K562 (cell line): ENCODE data around the gene ZMIZ1. TPM values are rescaled to one million over a fixed set of nuclear protein-coding genes. Genes with fewer than 3 reads are reported as not detected.
A peak's percentile ranks its signal among the peaks of the same experiment; 100 is the strongest.

Experiments used
- ATAC-seq: fragments of 200-7000 bp; cut with Tn5 transposase; 3 replicates; pipeline ENCODE4 v1.9.1; 2020; ENCODE audit warnings: moderate library complexity
- BruUV-seq: library from RNA; stranded (reverse); fragments of 400-500 nt; replicated peaks from 2 replicates; lab custom pipeline; 2021; lab: Mats Ljungman, UMichigan
- CTCF ChIA-PET: fragments of 300-600 bp; formaldehyde crosslinking; extraction: SDS; loops from one replicate; lab custom pipeline; 2021; ENCODE audit warnings: low intra/inter-chr PET ratio; lab: Yijun Ruan, JAX
- POLR2A ChIA-PET: fragments of 300-600, 350-650 bp; sonication (Branson Sonifier 250); formaldehyde crosslinking; extraction: SDS; loops from one replicate; lab custom pipeline; 2021; ENCODE audit warnings: antibody characterized with exemption, inconsistent platforms; lab: Yijun Ruan, JAX
- DNase-seq, 4 experiments: peaks; one replicate each; pipeline versions ENCODE4 v3.0.0 to v3.0.0-alpha.2; 2011 to 2018; ENCODE audit warnings: low spot score in 3 of 4, mixed read lengths in 3 of 4; ENCODE audit errors: extremely low read depth in 1 of 4
- FAIRE-seq: peaks from 2 replicates; lab custom pipeline; 2011; peaks lifted over from hg19 to GRCh38; lab: Jason Lieb, UNC
- H2AFZ ChIP-seq: 2 replicates; pipeline ENCODE4 v1.6.0; 2011; ENCODE audit warnings: low read depth, low read length, control low read depth, inconsistent platforms
- H3K27ac ChIP-seq: fragments of 200-600 bp; 3 replicates; pipeline ENCODE4 v1.8.0; 2011; ENCODE audit warnings: low read depth, mild to moderate bottlenecking, control low read depth, inconsistent platforms, low read length, moderate library complexity, mixed read lengths; ENCODE audit errors: extremely low read depth
- H3K27me3 ChIP-seq, 2 experiments: fragments of 300-600 bp in 1 of 2; 2 replicates in 1 of 2; 3 replicates in 1 of 2; pipeline versions ENCODE4 v1.6.0 to v1.8.0; 2011; ENCODE audit warnings: inconsistent platforms in 2 of 2, low read length in 2 of 2, mild to moderate bottlenecking in 1 of 2, mixed read lengths in 1 of 2, moderate library complexity in 1 of 2; ENCODE audit not compliant: control insufficient read depth in 2 of 2, insufficient read depth in 2 of 2
- H3K36me3 ChIP-seq: fragments of 300-600 bp; 3 replicates; pipeline ENCODE4 v1.8.0; 2011; ENCODE audit warnings: mild to moderate bottlenecking, low read length, inconsistent platforms; ENCODE audit not compliant: control insufficient read depth, insufficient read depth
- H3K4me1 ChIP-seq, 2 experiments: fragments of 200-600 bp in 1 of 2; replicated peaks in 1 of 2; 2 replicates in 1 of 2; 3 replicates in 1 of 2; pipeline versions ENCODE4 v1.5.1 to v1.8.0; 2011; ENCODE audit warnings: inconsistent platforms in 2 of 2, low read length in 2 of 2, mild to moderate bottlenecking in 1 of 2, mixed read lengths in 1 of 2, moderate library complexity in 1 of 2; ENCODE audit not compliant: control insufficient read depth in 2 of 2, insufficient read depth in 2 of 2
- H3K4me2 ChIP-seq: 2 replicates; pipeline ENCODE4 v1.6.1; 2011; ENCODE audit warnings: low read length, control low read depth, inconsistent platforms, mixed read lengths; ENCODE audit not compliant: insufficient read depth
- H3K4me3 ChIP-seq: fragments of 200-600 bp; sonication (generic), shearing (Covaris generic); 2 replicates; pipeline ENCODE4 v1.5.1; 2016; ENCODE audit warnings: control low read depth, inconsistent platforms
- H3K79me2 ChIP-seq: fragments of 200-600 bp; 3 replicates; pipeline ENCODE4 v1.8.0; 2011; ENCODE audit warnings: low read length, inconsistent platforms; ENCODE audit not compliant: control insufficient read depth, insufficient read depth
- H3K9ac ChIP-seq, 2 experiments: 2 replicates each; pipeline versions ENCODE4 v1.6.0 to v1.6.1; 2011; ENCODE audit warnings: low read depth in 2 of 2, low read length in 2 of 2, control low read depth in 1 of 2, inconsistent platforms in 1 of 2, mild to moderate bottlenecking in 1 of 2, mixed read lengths in 1 of 2; ENCODE audit not compliant: insufficient read depth in 1 of 2
- H3K9me1 ChIP-seq: one replicate; pipeline ENCODE4 v1.6.0; 2011; ENCODE audit warnings: inconsistent platforms, mild to moderate bottlenecking, low read length, moderate library complexity; ENCODE audit not compliant: control insufficient read depth, insufficient read depth
- H3K9me3 ChIP-seq: replicated peaks from 2 replicates; pipeline ENCODE4 v1.5.1; 2011; ENCODE audit warnings: low read depth, low read length, inconsistent platforms; ENCODE audit not compliant: control insufficient read depth, insufficient read depth
- H4K20me1 ChIP-seq: replicated peaks from 2 replicates; pipeline ENCODE4 v1.6.1; 2011; ENCODE audit warnings: low read length, inconsistent platforms, mixed read lengths; ENCODE audit not compliant: control insufficient read depth, insufficient read depth
- DIDO1 ChIP-seq: fragments of 450-650 bp; IDR thresholded peaks from 2 replicates; pipeline ENCODE4 v1.6.1; 2016; ENCODE audit warnings: low read depth, missing biosample characterization, missing genetic modification characterization
- E2F6 ChIP-seq, 2 experiments: IDR thresholded peaks; 2 replicates each; pipeline ENCODE4 v1.6.1; 2011; ENCODE audit warnings: borderline replicate concordance in 1 of 2, control low read depth in 1 of 2, low read depth in 1 of 2, low read length in 1 of 2, mild to moderate bottlenecking in 1 of 2, mixed read lengths in 1 of 2, moderate library complexity in 1 of 2; ENCODE audit not compliant: insufficient read depth in 1 of 2, insufficient read length in 1 of 2, poor library complexity in 1 of 2, severe bottlenecking in 1 of 2; ENCODE audit errors: extremely low read depth in 1 of 2
- L3MBTL2 ChIP-seq: fragments of 450-650 bp; IDR thresholded peaks from 2 replicates; pipeline ENCODE4 v1.6.1; 2016; ENCODE audit warnings: mild to moderate bottlenecking, moderate library complexity
- ZNF224 ChIP-seq: sonication (generic); formaldehyde crosslinking; IDR thresholded peaks from 2 replicates; pipeline ENCODE4 v1.8.0; 2022; ENCODE audit warnings: mild to moderate bottlenecking, missing genetic modification reagents
- WGBS: fragments of 100-300 bp; shearing (Covaris generic); methylation state at CpG from one replicate; pipeline ENCODE4 v1.1.6; 2016; ENCODE audit warnings: low coverage, mixed read lengths; ENCODE audit not compliant: insufficient coverage; ENCODE audit errors: missing lambda C conversion rate; 5-methylcytosine and 5-hydroxymethylcytosine counted together
- in situ Hi-C: fragments of 300-500 bp; cut with MboI; formaldehyde crosslinking; loops from 4 replicates; pipeline ENCODE4 v1.15.0; 2018; ENCODE audit warnings: inconsistent platforms, mixed read lengths
- intact Hi-C: fragments of 100-400 bp; cut with micrococcal nuclease; formaldehyde crosslinking; loops from 2 replicates; pipeline ENCODE4 v1.14.2; 2022
- polyA plus RNA-seq, 8 experiments: library from polyadenylated mRNA; depleted of rRNA in 4 of 8; stranded (reverse) in 5 of 8; unstranded in 3 of 8; fragments of >200 nt; fragmentation: Nextera tagmentation in 2 of 8; fragmentation: Illumina TruSeq in 1 of 8; extraction: Ambion mirVana in 2 of 8; extraction: Trizol in 1 of 8; gene quantifications; 2 replicates each; pipeline versions ENCODE4 v1.2.1 to v1.2.3, GENCODE V29; 2011 to 2014; ENCODE audit warnings: inconsistent platforms in 1 of 8, missing spikeins in 1 of 8
- total RNA-seq, 7 experiments: library from RNA; depleted of rRNA in 6 of 7; stranded (reverse); fragments of >200 nt in 6 of 7; fragmentation: Illumina TruSeq in 2 of 7; extraction: Trizol in 2 of 7; gene quantifications; 2 replicates each; pipeline versions ENCODE4 v1.2.1 to v1.2.3, GENCODE V29; 2011 to 2021; ENCODE audit warnings: low replicate concordance in 1 of 7

Gene ZMIZ1
- total and polyA plus RNA-seq, 9 of the 15 experiments (the other 6 are each of a cell fraction or from before 2014, with no cell fraction given) = 1.0 to 37.3 (median 4.3) TPM

- Histone ChIP-seq H3K27me3 (no peaks in the 10 kb centered on the region), H3K4me1 (peaks cover 57 to 71% of the 10 kb centered on the region in 2 experiments), H3K4me2 (no peak overlapping the region), H2AFZ (no peak overlapping the region), H3K9ac (peak overlapping the region in 1 of 2 experiments; percentile 78; a peak in 1 of 4 replicates), H3K79me2 (peaks cover 79% of the 10 kb centered on the region), H3K4me3 (no peak overlapping the region), H4K20me1 (peaks cover 33% of the 10 kb centered on the region; the same call in 1 of the 2 replicates), H3K9me1 (peaks cover 2% of the 10 kb centered on the region), H3K9me3 (no peaks in the 10 kb centered on the region), H3K36me3 (0 out of 3 replicates have a peak, but pooled peaks cover 3% of the 10 kb centered on the region), H3K27ac (no peak overlapping the region)
- CTCF ChIA-PET = no interaction called here
- intact Hi-C loops = no loop called here
- no TSS peak for BruUV-seq
- ATAC-seq = no peak
- in situ Hi-C loops = loop anchor here (25.0 kb wide), 1 partner anchor 92 kb away; no protein-coding TSS in a partner anchor
- 90% methylated on average over 11 of the region's 11 CpGs for WGBS
- DNase-seq = no peak
- TF ChIP-seq ZNF224 (CRISPR knock-in tag) = no peak
- POLR2A ChIA-PET = interaction anchor here (0.7 to 1.9 kb wide), 2 partner anchors 11 to 14 kb away, joined by 3 to 7 read pairs; no protein-coding TSS in a partner anchor
- FAIRE-seq = no peak
Measured at GRCh38 chr10:79095316-79095715, 26.6 kb downstream of the ZMIZ1 start.

GRCh38 chr10:79096514-79096913 is 27.7 kb downstream of the ZMIZ1 start:
- Histone ChIP-seq H3K27me3 (no peaks in the 10 kb centered on the region), H3K4me3 (no peak overlapping the region), H3K9me1 (peaks cover 1% of the 10 kb centered on the region), H3K27ac (no peak overlapping the region), H3K9ac (peak overlapping the region in 1 of 2 experiments; percentile 82; a peak in 2 of 4 replicates), H3K36me3 (0 out of 3 replicates have a peak, but pooled peaks cover 3% of the 10 kb centered on the region), H3K9me3 (no peaks in the 10 kb centered on the region), H4K20me1 (peaks cover 35% of the 10 kb centered on the region; the same call in 1 of the 2 replicates), H2AFZ (no peak overlapping the region), H3K4me2 (no peak overlapping the region), H3K4me1 (peaks cover 55 to 67% of the 10 kb centered on the region in 2 experiments), H3K79me2 (peaks cover 68% of the 10 kb centered on the region)
- TF ChIP-seq L3MBTL2 (peak; percentile 60), DIDO1 (tag) (no peak), E2F6 (IDR thresholded peaks at IDR 0.05; ENCODE audit: borderline replicate concordance in 1 of 2, extremely low read depth in 1 of 2, insufficient read depth in 1 of 2, insufficient read length in 1 of 2, low read depth in 1 of 2, low read length in 1 of 2, poor library complexity in 1 of 2, severe bottlenecking in 1 of 2) (peak; percentile 19 to 43)
- CTCF ChIA-PET = no interaction called here
- intact Hi-C loops (no loop called here), in situ Hi-C loops (loop anchor here (25.0 kb wide), 1 partner anchor 91 kb away; no protein-coding TSS in a partner anchor)
- 75% methylated on average over 5 of the region's 5 CpGs for WGBS
- no TSS peak for BruUV-seq
- DNase-seq (no peak), FAIRE-seq (no peak), ATAC-seq (no peak)
- POLR2A ChIA-PET = interaction anchor here (0.5 kb wide), 1 partner anchor 145 kb away, joined by 3 read pairs; no protein-coding TSS in a partner anchor
